OCI-LY1 (cell line): ENCODE data around the gene WBP2.

Experiments used
- H2AFZ ChIP-seq: fragments of 200-600 bp; sonication (generic), shearing (Covaris generic); 2 replicates; pipeline ENCODE4 v1.6.0; 2014; ENCODE audit warnings: antibody characterized with exemption, mild to moderate bottlenecking, low read length
- H3F3A ChIP-seq: fragments of 200-600 bp; sonication (generic), shearing (Covaris generic); 2 replicates; pipeline ENCODE4 v1.6.0; 2014; ENCODE audit warnings: mild to moderate bottlenecking, antibody characterized with exemption, low read length, moderate library complexity; ENCODE audit not compliant: insufficient read depth
- H3K27ac ChIP-seq: fragments of 200-600 bp; sonication (generic); 2 replicates; pipeline ENCODE4 v1.5.1; 2014; ENCODE audit warnings: low read length, mixed run types, mild to moderate bottlenecking, low read depth; ENCODE audit not compliant: poor library complexity, severe bottlenecking
- H3K27me3 ChIP-seq: fragments of 200-600 bp; sonication (generic); 2 replicates; pipeline ENCODE4 v1.6.0; 2014; ENCODE audit warnings: antibody characterized with exemption, mild to moderate bottlenecking, low read length, moderate library complexity; ENCODE audit not compliant: insufficient read depth
- H3K36me3 ChIP-seq: fragments of 200-600 bp; sonication (generic); 2 replicates; pipeline ENCODE4 v1.6.1; 2014; ENCODE audit warnings: mild to moderate bottlenecking, antibody characterized with exemption, low read length, moderate library complexity, mixed read lengths; ENCODE audit not compliant: insufficient read depth
- H3K4me1 ChIP-seq: fragments of 200-600 bp; sonication (generic); 2 replicates; pipeline ENCODE4 v1.5.1; 2014; ENCODE audit warnings: mild to moderate bottlenecking, low read length, moderate library complexity; ENCODE audit not compliant: insufficient read depth, severe bottlenecking
- H3K4me2 ChIP-seq: fragments of 200-600 bp; sonication (generic), shearing (Covaris generic); 2 replicates; pipeline ENCODE4 v1.6.1; 2014; ENCODE audit warnings: low read length
- H3K4me3 ChIP-seq: fragments of 200-600 bp; sonication (generic); 2 replicates; pipeline ENCODE4 v1.5.1; 2014; ENCODE audit warnings: low read length, low read depth, mild to moderate bottlenecking, mixed read lengths; ENCODE audit not compliant: poor library complexity, severe bottlenecking
- H3K79me2 ChIP-seq: fragments of 200-600 bp; shearing (Covaris generic); 2 replicates; pipeline ENCODE4 v1.6.1; 2016; ENCODE audit warnings: mixed run types, low read length, mixed read lengths; ENCODE audit not compliant: insufficient read depth
- H3K9ac ChIP-seq: fragments of 200-600 bp; sonication (generic), shearing (Covaris generic); 2 replicates; pipeline ENCODE4 v1.6.1; 2014; ENCODE audit warnings: mild to moderate bottlenecking, low read length, mixed read lengths
- H3K9me2 ChIP-seq: fragments of 200-600 bp; sonication (generic), shearing (Covaris generic); 2 replicates; pipeline ENCODE4 v1.6.1; 2014; ENCODE audit warnings: low read depth, mild to moderate bottlenecking, low read length, mixed read lengths
- H3K9me3 ChIP-seq: fragments of 200-600 bp; shearing (Covaris generic); 2 replicates; pipeline ENCODE4 v1.6.1; 2014; ENCODE audit warnings: low read length, mixed read lengths
- H4K20me1 ChIP-seq: fragments of 200-600 bp; sonication (generic), shearing (Covaris generic); 2 replicates; pipeline ENCODE4 v1.6.0; 2016; ENCODE audit warnings: mild to moderate bottlenecking, low read length; ENCODE audit not compliant: insufficient read depth
- CTCF ChIP-seq: fragments of 200-600 bp; sonication (generic), shearing (Covaris generic); IDR thresholded peaks from 2 replicates; pipeline ENCODE4 v1.5.1; 2017; ENCODE audit warnings: mild to moderate bottlenecking, antibody characterized with exemption, low read length, moderate library complexity, mixed read lengths
- EZH2 ChIP-seq: fragments of 200-600 bp; sonication (generic), shearing (Covaris generic); IDR thresholded peaks from 2 replicates; pipeline ENCODE4 v1.8.0; 2017; ENCODE audit warnings: borderline replicate concordance, mixed run types, mild to moderate bottlenecking, antibody characterized with exemption, low read length, moderate library complexity, mixed read lengths

WBP2 gene

GRCh38 chr17:75898791-75899190, 43.7 kb upstream of the WBP2 start:
- H3K27ac ChIP-seq: no peak overlapping the region
- no peaks in the 10 kb centered on the region for H3K9me2 ChIP-seq
- no peak overlapping the region for H2AFZ ChIP-seq
- no peaks in the 10 kb centered on the region for H4K20me1 ChIP-seq
- H3K9ac ChIP-seq: no peak overlapping the region
- H3K27me3 ChIP-seq: no peaks in the 10 kb centered on the region
- no peak overlapping the region for H3K4me2 ChIP-seq
- H3K9me3 ChIP-seq: no peaks in the 10 kb centered on the region
- 0 out of 2 replicates have a peak, but pooled peaks cover 4% of the 10 kb centered on the region for H3F3A ChIP-seq
- H3K4me1 ChIP-seq: peaks cover 33% of the 10 kb centered on the region
- no peak overlapping the region for H3K4me3 ChIP-seq
- H3K79me2 ChIP-seq: no peaks in the 10 kb centered on the region
- peaks cover 42% of the 10 kb centered on the region for H3K36me3 ChIP-seq
- no peak for TF ChIP-seq CTCF
- no peak for TF ChIP-seq EZH2

GRCh38 chr17:75898065-75898464, 42.9 kb upstream of the WBP2 start:
- H3K27me3 ChIP-seq: no peaks in the 10 kb centered on the region
- H4K20me1 ChIP-seq: no peaks in the 10 kb centered on the region
- H3K4me3 ChIP-seq: no peak overlapping the region
- H3K36me3 ChIP-seq: peaks cover 42% of the 10 kb centered on the region
- H3K27ac ChIP-seq: peak overlapping the region; percentile 33
- peaks cover 26% of the 10 kb centered on the region for H3K4me1 ChIP-seq
- no peak for TF ChIP-seq EZH2
- TF ChIP-seq CTCF: no peak
- no peaks in the 10 kb centered on the region for H3K9me3 ChIP-seq
- H2AFZ ChIP-seq: no peak overlapping the region
- no peak overlapping the region for H3K9ac ChIP-seq
- H3K4me2 ChIP-seq: no peak overlapping the region
- H3F3A ChIP-seq: no peaks in the 10 kb centered on the region
- H3K79me2 ChIP-seq: no peaks in the 10 kb centered on the region
- H3K9me2 ChIP-seq: no peaks in the 10 kb centered on the region

- peaks cover 24% of the 10 kb centered on the region for H3K4me1 ChIP-seq
- peak overlapping the region; percentile 80 for H3K4me3 ChIP-seq
- no peaks in the 10 kb centered on the region for H3K9me2 ChIP-seq
- peaks cover 35% of the 10 kb centered on the region for H3K36me3 ChIP-seq
- no peaks in the 10 kb centered on the region for H3K9me3 ChIP-seq
- peak overlapping the region; percentile 32; the same call in 1 of the 2 replicates for H3K9ac ChIP-seq
- peak overlapping the region; percentile 33 for H3K27ac ChIP-seq
- peak overlapping the region; percentile 79 for H3K4me2 ChIP-seq
- H2AFZ ChIP-seq: no peak overlapping the region
- H3K27me3 ChIP-seq: no peaks in the 10 kb centered on the region
- TF ChIP-seq EZH2 (no peak), CTCF (no peak)
- no peaks in the 10 kb centered on the region for H4K20me1 ChIP-seq
- H3F3A ChIP-seq: no peaks in the 10 kb centered on the region
- H3K79me2 ChIP-seq: no peaks in the 10 kb centered on the region
Observed at GRCh38 chr17:75897160-75898019, 42.3 kb upstream of the WBP2 start.
